ENCODE results near the gene RPS6KB1. TPM values are rescaled to one million over a fixed set of nuclear protein-coding genes. Genes with fewer than 3 reads are reported as not detected.
"Not testable (repeated sequence)": the region's sequence is repeated elsewhere in the genome, so short reads cannot be mapped to it uniquely, and the experiment has no call there.

Gene RPS6KB1
- total RNA-seq, 3 donors from 2014 or later (not counting 1 experiment from before 2014, with no cell fraction given): 70.6 to 85.0 (median 78.2) TPM

- Mint-ChIP-seq H3K36me3 (peaks cover under 1% of the 10 kb centered on the region), H3K27ac (peak overlapping the region in 1 of 2 donors; percentile 58), H3K4me3 (no peak overlapping the region), H3K27me3 (ENCODE audit: low read depth in 2 of 2) (no peaks in the 10 kb centered on the region), H3K9me3 (no peaks in the 10 kb centered on the region), H3K4me1 (peaks cover 7 to 13% of the 10 kb centered on the region in 2 donors)
- peak; percentile 46 to 78 (median 62) for ATAC-seq
- Histone ChIP-seq H3K36me3 (ENCODE audit: control insufficient read depth, insufficient read depth, low read length) (no peaks in the 10 kb centered on the region), H3K9me3 (ENCODE audit: control insufficient read depth, insufficient read depth, low read length) (no peaks in the 10 kb centered on the region), H3K4me1 (ENCODE audit: control insufficient read depth, insufficient read depth, low read length) (peaks cover 31% of the 10 kb centered on the region), H3K4me3 (ENCODE audit: low read length) (no peak overlapping the region), H3K27me3 (ENCODE audit: control insufficient read depth, insufficient read depth, low read length) (no peaks in the 10 kb centered on the region), H3K27ac (ENCODE audit: low read length) (peak overlapping the region; percentile 44)
- WGBS (ENCODE audit: insufficient coverage): 84% methylated on average over 7 of the region's 7 CpGs
- no peak for TF ChIP-seq CTCF (IDR thresholded peaks at IDR 0.05)
- DNase-seq: peak in 1 of 2 donors; percentile 72
- intact Hi-C loops (cut with micrococcal nuclease): no loop called here
These were observed 46.3 kb upstream of the RPS6KB1 start for GRCh38 chr17:59846394-59847165.

GRCh38 chr17:59848385-59848668 is 44.6 kb upstream of the RPS6KB1 start:
- Histone ChIP-seq H3K27me3 (ENCODE audit: control insufficient read depth, insufficient read depth, low read length) (no peaks in the 10 kb centered on the region), H3K4me1 (ENCODE audit: control insufficient read depth, insufficient read depth, low read length) (peaks cover 31% of the 10 kb centered on the region), H3K4me3 (ENCODE audit: low read length) (no peak overlapping the region), H3K9me3 (ENCODE audit: control insufficient read depth, insufficient read depth, low read length) (no peaks in the 10 kb centered on the region), H3K36me3 (ENCODE audit: control insufficient read depth, insufficient read depth, low read length) (no peaks in the 10 kb centered on the region), H3K27ac (ENCODE audit: low read length) (no peak overlapping the region)
- H3K27ac Mint-ChIP-seq: peak overlapping the region; percentile 51 to 75
- no peaks in the 10 kb centered on the region for H3K27me3 Mint-ChIP-seq (ENCODE audit: low read depth in 2 of 2)
- H3K9me3 Mint-ChIP-seq: no peaks in the 10 kb centered on the region
- intact Hi-C loops (cut with micrococcal nuclease): no loop called here
- peaks cover 7 to 10% of the 10 kb centered on the region in 2 donors for H3K4me1 Mint-ChIP-seq
- no peak for TF ChIP-seq CTCF (IDR thresholded peaks at IDR 0.05)
- ATAC-seq (no peak), DNase-seq (no peak)
- H3K4me3 Mint-ChIP-seq: no peak overlapping the region
- no peaks in the 10 kb centered on the region for H3K36me3 Mint-ChIP-seq
- WGBS (ENCODE audit: insufficient coverage): 100% methylated on average over 3 of the region's 6 CpGs

- Histone ChIP-seq H3K27me3 (ENCODE audit: control insufficient read depth, insufficient read depth, low read length) (no peaks in the 10 kb centered on the region), H3K9me3 (ENCODE audit: control insufficient read depth, insufficient read depth, low read length) (no peaks in the 10 kb centered on the region), H3K27ac (ENCODE audit: low read length) (peak overlapping the region; percentile 10), H3K4me3 (ENCODE audit: low read length) (no peak overlapping the region), H3K36me3 (ENCODE audit: control insufficient read depth, insufficient read depth, low read length) (no peaks in the 10 kb centered on the region), H3K4me1 (ENCODE audit: control insufficient read depth, insufficient read depth, low read length) (peaks cover 28% of the 10 kb centered on the region)
- 16% methylated on average over 7 of the region's 7 CpGs for WGBS (ENCODE audit: insufficient coverage)
- Mint-ChIP-seq H3K4me3 (peak overlapping the region; percentile 25), H3K36me3 (no peaks in the 10 kb centered on the region), H3K4me1 (peaks cover 7 to 10% of the 10 kb centered on the region in 2 donors), H3K9me3 (no peaks in the 10 kb centered on the region), H3K27ac (peak overlapping the region; percentile 51 to 75), H3K27me3 (ENCODE audit: low read depth in 2 of 2) (no peaks in the 10 kb centered on the region)
- peak; percentile 41 to 75 (median 67) for ATAC-seq
- DNase-seq: no peak
- intact Hi-C loops (cut with micrococcal nuclease): no loop called here
- TF ChIP-seq CTCF (IDR thresholded peaks at IDR 0.05): no peak
These were observed 44.1 kb upstream of the RPS6KB1 start for GRCh38 chr17:59848778-59849177.

- H3K27me3 Mint-ChIP-seq (ENCODE audit: low read depth in 2 of 2); H3K9me3 ChIP-seq (ENCODE audit: control insufficient read depth, insufficient read depth, low read length); H3K27ac ChIP-seq (ENCODE audit: low read length); ATAC-seq; H3K36me3 ChIP-seq (ENCODE audit: control insufficient read depth, insufficient read depth, low read length); H3K27me3 ChIP-seq (ENCODE audit: control insufficient read depth, insufficient read depth, low read length); intact Hi-C loops (cut with micrococcal nuclease); H3K27ac Mint-ChIP-seq; H3K36me3 Mint-ChIP-seq; DNase-seq; H3K9me3 Mint-ChIP-seq; H3K4me3 Mint-ChIP-seq; H3K4me1 Mint-ChIP-seq; H3K4me3 ChIP-seq (ENCODE audit: low read length): not testable (repeated sequence)
- peaks cover 28% of the 10 kb centered on the region for H3K4me1 ChIP-seq (ENCODE audit: control insufficient read depth, insufficient read depth, low read length)
- WGBS (ENCODE audit: insufficient coverage): 97% methylated on average over 12 of the region's 15 CpGs
These were observed 42.6 kb upstream of the RPS6KB1 start for GRCh38 chr17:59850311-59850710.

All from natural killer cell (primary cell).